ENCODE measurements around the gene BMPER. TPM values are rescaled to one million over a fixed set of nuclear protein-coding genes. Genes with fewer than 3 reads are reported as not detected.
A peak's percentile ranks its signal among the peaks of the same experiment; 100 is the strongest.

Gene BMPER
- total and polyA plus RNA-seq, 2 experiments from 2014 or later: 4.5 to 6.3 TPM

DNA sequence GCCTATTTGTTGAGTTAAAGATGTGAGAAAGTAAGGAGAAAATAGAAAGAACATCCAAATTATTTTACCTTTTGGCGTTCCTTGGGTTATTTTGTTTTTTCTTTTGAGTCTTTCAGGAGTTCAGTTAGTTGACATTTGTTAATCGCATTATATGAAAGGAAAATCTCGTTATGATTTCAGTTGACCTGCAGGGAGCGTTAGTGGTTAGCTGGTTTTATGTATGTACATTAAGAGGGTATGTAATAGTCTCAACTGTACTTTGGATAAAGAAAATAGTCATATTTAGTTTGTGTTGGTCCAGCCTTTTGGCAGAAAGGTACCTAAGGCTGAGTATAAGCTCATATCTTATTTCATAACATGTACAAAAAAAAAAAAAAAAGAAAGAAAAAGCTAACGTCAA, 4.0 kb downstream of the BMPER start:
- H3K79me2 ChIP-seq: no peaks in the 10 kb centered on the region
- H3K36me3 ChIP-seq (replicated peaks; ENCODE audit: insufficient read depth, low read depth): no peaks in the 10 kb centered on the region
- TF ChIP-seq EZH2 (IDR thresholded peaks at IDR 0.05; ENCODE audit: borderline replicate concordance) (no peak), EZH2phosphoT487 (IDR thresholded peaks at IDR 0.05; ENCODE audit: low read depth, severe bottlenecking, unreplicated experiment) (no peak)
- TF ChIP-seq, protein P1, sequence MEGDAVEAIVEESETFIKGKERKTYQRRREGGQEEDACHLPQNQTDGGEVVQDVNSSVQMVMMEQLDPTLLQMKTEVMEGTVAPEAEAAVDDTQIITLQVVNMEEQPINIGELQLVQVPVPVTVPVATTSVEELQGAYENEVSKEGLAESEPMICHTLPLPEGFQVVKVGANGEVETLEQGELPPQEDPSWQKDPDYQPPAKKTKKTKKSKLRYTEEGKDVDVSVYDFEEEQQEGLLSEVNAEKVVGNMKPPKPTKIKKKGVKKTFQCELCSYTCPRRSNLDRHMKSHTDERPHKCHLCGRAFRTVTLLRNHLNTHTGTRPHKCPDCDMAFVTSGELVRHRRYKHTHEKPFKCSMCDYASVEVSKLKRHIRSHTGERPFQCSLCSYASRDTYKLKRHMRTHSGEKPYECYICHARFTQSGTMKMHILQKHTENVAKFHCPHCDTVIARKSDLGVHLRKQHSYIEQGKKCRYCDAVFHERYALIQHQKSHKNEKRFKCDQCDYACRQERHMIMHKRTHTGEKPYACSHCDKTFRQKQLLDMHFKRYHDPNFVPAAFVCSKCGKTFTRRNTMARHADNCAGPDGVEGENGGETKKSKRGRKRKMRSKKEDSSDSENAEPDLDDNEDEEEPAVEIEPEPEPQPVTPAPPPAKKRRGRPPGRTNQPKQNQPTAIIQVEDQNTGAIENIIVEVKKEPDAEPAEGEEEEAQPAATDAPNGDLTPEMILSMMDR (IDR thresholded peaks at IDR 0.05; ENCODE audit: poor library complexity): peak; percentile 12
- no peaks in the 10 kb centered on the region for H3K4me1 ChIP-seq (ENCODE audit: insufficient read depth)
- no peak overlapping the region for H3K27ac ChIP-seq
- no peak overlapping the region for H3K4me3 ChIP-seq
- peaks cover 55% of the 10 kb centered on the region for H3K27me3 ChIP-seq
- H4K20me1 ChIP-seq (ENCODE audit: insufficient read depth, poor library complexity, severe bottlenecking): no peaks in the 10 kb centered on the region
- DNase-seq (ENCODE audit: low spot score): no peak
- no peak overlapping the region for H2AFZ ChIP-seq
- 84% methylated on average over 5 of the region's 5 CpGs for WGBS (ENCODE audit: low lambda C conversion rate, missing lambda C conversion rate)
- H3K9me3 ChIP-seq (ENCODE audit: low read depth): no peaks in the 10 kb centered on the region
- H3K4me2 ChIP-seq: no peak overlapping the region
- no peaks in the 10 kb centered on the region for H3K9me2 ChIP-seq (replicated peaks; ENCODE audit: insufficient read depth)

DNA sequence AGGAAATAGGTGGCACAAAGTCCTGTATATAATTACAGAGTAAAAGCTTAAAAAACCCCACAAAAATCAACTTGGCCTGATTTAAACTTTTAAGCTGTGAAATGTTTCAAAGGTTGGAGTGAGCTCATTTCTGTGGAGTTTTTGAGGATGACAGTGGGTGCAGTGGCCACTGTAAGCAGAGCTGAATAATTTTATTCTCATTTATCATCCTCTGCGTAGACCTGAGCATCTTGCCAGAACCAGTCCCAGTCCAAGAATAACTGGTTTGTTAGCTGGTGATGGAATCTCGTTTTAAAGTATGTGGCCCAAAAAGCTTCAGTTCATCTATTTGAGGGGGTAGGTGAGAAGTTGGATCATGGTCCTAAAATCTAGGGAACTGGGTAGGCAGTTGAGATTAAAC, 4.4 kb downstream of the BMPER start:
- TF ChIP-seq, protein P1 (IDR thresholded peaks at IDR 0.05; ENCODE audit: poor library complexity): no peak
- TF ChIP-seq EZH2 (IDR thresholded peaks at IDR 0.05; ENCODE audit: borderline replicate concordance): no peak
- WGBS (ENCODE audit: low lambda C conversion rate, missing lambda C conversion rate): 83% methylated on average over 2 of the region's 2 CpGs
- Histone ChIP-seq H3K9me2 (replicated peaks; ENCODE audit: insufficient read depth) (no peaks in the 10 kb centered on the region), H3K79me2 (no peaks in the 10 kb centered on the region), H3K36me3 (replicated peaks; ENCODE audit: insufficient read depth, low read depth) (no peaks in the 10 kb centered on the region), H3K4me2 (no peak overlapping the region), H3K27me3 (peaks cover 51% of the 10 kb centered on the region), H2AFZ (no peak overlapping the region), H4K20me1 (ENCODE audit: insufficient read depth, poor library complexity, severe bottlenecking) (no peaks in the 10 kb centered on the region), H3K4me3 (no peak overlapping the region), H3K27ac (no peak overlapping the region), H3K9me3 (ENCODE audit: low read depth) (no peaks in the 10 kb centered on the region), H3K4me1 (ENCODE audit: insufficient read depth) (no peaks in the 10 kb centered on the region)
- no peak for DNase-seq (ENCODE audit: low spot score)

DNA sequence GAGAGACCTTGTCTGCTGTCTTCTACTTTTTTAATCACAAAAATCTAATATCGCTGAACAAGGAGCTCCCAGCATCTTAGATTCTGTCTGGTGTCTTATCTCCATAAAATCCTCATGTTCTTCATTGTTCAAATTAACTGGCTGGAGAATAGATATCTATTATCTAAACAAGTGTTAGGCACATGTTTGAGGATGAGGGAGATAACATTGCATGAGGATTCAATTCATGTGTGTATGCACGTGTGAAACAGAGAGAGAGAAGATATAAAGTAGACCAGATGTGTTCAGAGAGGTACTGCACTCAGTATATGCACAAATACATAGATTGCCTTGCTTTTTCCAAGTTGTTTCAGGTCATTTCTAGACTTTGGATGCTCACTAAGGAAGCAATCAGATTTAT, 5.4 kb downstream of the BMPER start:
- 66% methylated on average over 2 of the region's 2 CpGs for WGBS (ENCODE audit: low lambda C conversion rate, missing lambda C conversion rate)
- H3K9me3 ChIP-seq (ENCODE audit: low read depth): no peaks in the 10 kb centered on the region
- no peak overlapping the region for H2AFZ ChIP-seq
- H3K79me2 ChIP-seq: no peaks in the 10 kb centered on the region
- no peak for DNase-seq (ENCODE audit: low spot score)
- H3K36me3 ChIP-seq (replicated peaks; ENCODE audit: insufficient read depth, low read depth): no peaks in the 10 kb centered on the region
- no peak for TF ChIP-seq EZH2 (IDR thresholded peaks at IDR 0.05; ENCODE audit: borderline replicate concordance)
- TF ChIP-seq, protein P1 (IDR thresholded peaks at IDR 0.05; ENCODE audit: poor library complexity): no peak
- no peak for TF ChIP-seq EZH2phosphoT487 (IDR thresholded peaks at IDR 0.05; ENCODE audit: low read depth, severe bottlenecking, unreplicated experiment)
- no peaks in the 10 kb centered on the region for H3K4me1 ChIP-seq (ENCODE audit: insufficient read depth)
- no peaks in the 10 kb centered on the region for H3K9me2 ChIP-seq (replicated peaks; ENCODE audit: insufficient read depth)
- peaks cover 47% of the 10 kb centered on the region for H3K27me3 ChIP-seq
- H3K4me2 ChIP-seq: no peak overlapping the region
- no peak overlapping the region for H3K27ac ChIP-seq
- no peaks in the 10 kb centered on the region for H4K20me1 ChIP-seq (ENCODE audit: insufficient read depth, poor library complexity, severe bottlenecking)
- H3K4me3 ChIP-seq: no peak overlapping the region
